Hepatic stellate cell (primary cell): Measurements from ENCODE around the gene PRR4.

Experiments used
- DNase-seq: peaks from one replicate; pipeline ENCODE4 v3.0.0; 2011; ENCODE audit warnings: low spot score

The PRR4 gene

GRCh38 chr12:10801741-10802140, 47.5 kb downstream of the PRR4 start:
- DNase-seq, result no peak
